Esophagus squamous epithelium (tissue), 4 donors: ENCODE results near the gene PUM1.

Experiments used
- CTCF ChIP-seq, 6 experiments: fragments of 450-650 bp in 4 of 6; fragments of 200-600 bp in 2 of 6; sonication (generic) in 2 of 6; IDR thresholded peaks; one replicate each; pipeline ENCODE4 v1.5.1; 2016 to 2019; ENCODE audit warnings: antibody characterized with exemption in 6 of 6, mild to moderate bottlenecking in 4 of 6, moderate library complexity in 4 of 6
- POLR2A ChIP-seq, 4 donors: fragments of 450-650 bp; IDR thresholded peaks; one replicate each; pipeline ENCODE4 v1.6.1; 2017; ENCODE audit warnings: antibody characterized with exemption in 4 of 4, mild to moderate bottlenecking in 4 of 4, moderate library complexity in 3 of 4

GRCh38 chr1:30940541-30940940 lies 125.0 kb downstream of the PUM1 start:
- TF ChIP-seq CTCF (IDR thresholded peaks at IDR 0.05) (no peak), POLR2A (IDR thresholded peaks at IDR 0.05) (no peak)
